Naive thymus-derived CD4-positive, alpha-beta T cell (primary cell): ENCODE results near the gene ATP6AP2. TPM values are rescaled to one million over a fixed set of nuclear protein-coding genes. Genes with fewer than 3 reads are reported as not detected.
"Not testable (repeated sequence)": the region's sequence is repeated elsewhere in the genome, so short reads cannot be mapped to it uniquely, and the experiment has no call there.

ENCODE experiments used
- ATAC-seq: fragments of 150-1000 bp; cut with Tn5 transposase; 2 replicates; pipeline ENCODE4 v1.10.0; 2021; ENCODE audit warnings: mild to moderate bottlenecking, moderate library complexity
- CTCF ChIA-PET: fragments of 350-600 bp; sonication (Branson Sonifier 250); formaldehyde crosslinking; loops from one replicate; lab custom pipeline; 2021; ENCODE audit warnings: antibody characterized with exemption; lab: Charles Lee
- POLR2A ChIA-PET: fragments of 350-600 bp; sonication (Branson Sonifier 250); formaldehyde crosslinking; loops from one replicate; lab custom pipeline; 2021; ENCODE audit warnings: antibody characterized with exemption, inconsistent platforms; lab: Charles Lee
- DNase-seq, 9 donors: peaks; one replicate each; pipeline versions ENCODE4 v3.0.0 to v3.0.0-alpha.2; 2020 to 2022; ENCODE audit warnings: mixed read lengths in 1 of 9
- H3K27ac ChIP-seq: one replicate; pipeline ENCODE4 v1.7.0; 2013; ENCODE audit warnings: mild to moderate bottlenecking, low read depth, low read length, moderate library complexity
- H3K27me3 ChIP-seq, 2 donors: one replicate each; pipeline ENCODE4 v1.7.0; 2013; ENCODE audit warnings: low read length in 2 of 2, mild to moderate bottlenecking in 2 of 2, moderate library complexity in 2 of 2; ENCODE audit not compliant: control insufficient read depth in 2 of 2, insufficient read depth in 2 of 2
- H3K36me3 ChIP-seq, 3 experiments: 1 replicate in 2 of 3; 2 replicates in 1 of 3; pipeline ENCODE4 v1.7.0; 2013; ENCODE audit warnings: low read length in 3 of 3, mild to moderate bottlenecking in 3 of 3, moderate library complexity in 1 of 3; ENCODE audit not compliant: insufficient read depth in 3 of 3, control insufficient read depth in 2 of 3
- H3K4me1 ChIP-seq, 2 donors: one replicate each; pipeline ENCODE4 v1.7.0; 2013; ENCODE audit warnings: low read length in 2 of 2, mild to moderate bottlenecking in 2 of 2, moderate library complexity in 1 of 2; ENCODE audit not compliant: control insufficient read depth in 2 of 2, insufficient read depth in 2 of 2
- H3K4me3 ChIP-seq: 2 replicates; pipeline ENCODE4 v1.7.0; 2013; ENCODE audit warnings: mild to moderate bottlenecking, low read length
- H3K9me3 ChIP-seq, 3 experiments: 1 replicate in 2 of 3; 2 replicates in 1 of 3; pipeline ENCODE4 v1.7.0; 2013; ENCODE audit warnings: low read length in 3 of 3; ENCODE audit not compliant: control insufficient read depth in 2 of 3
- H3K27ac Mint-ChIP-seq, 9 donors: one replicate each; pipeline ENCODE4 v1.8.0; 2020 to 2022; ENCODE audit warnings: mixed read lengths in 9 of 9, mild to moderate bottlenecking in 8 of 9, moderate library complexity in 5 of 9, inconsistent platforms in 2 of 9
- H3K27me3 Mint-ChIP-seq, 5 donors: one replicate each; pipeline ENCODE4 v1.8.0; 2021 to 2022; ENCODE audit warnings: mixed read lengths in 5 of 5, mild to moderate bottlenecking in 1 of 5
- H3K36me3 Mint-ChIP-seq, 5 donors: one replicate each; pipeline ENCODE4 v1.8.0; 2020 to 2022; ENCODE audit warnings: mixed read lengths in 5 of 5, mild to moderate bottlenecking in 3 of 5, inconsistent platforms in 1 of 5
- H3K4me1 Mint-ChIP-seq, 7 donors: one replicate each; pipeline ENCODE4 v1.8.0; 2020 to 2022; ENCODE audit warnings: mixed read lengths in 7 of 7, mild to moderate bottlenecking in 3 of 7, inconsistent platforms in 1 of 7
- H3K4me3 Mint-ChIP-seq, 10 donors: one replicate each; pipeline ENCODE4 v1.8.0; 2020 to 2022; ENCODE audit warnings: mild to moderate bottlenecking in 10 of 10, mixed read lengths in 10 of 10, moderate library complexity in 6 of 10, inconsistent platforms in 2 of 10
- H3K9me3 Mint-ChIP-seq, 11 donors: one replicate each; pipeline ENCODE4 v1.8.0; 2020 to 2022; ENCODE audit warnings: mixed read lengths in 11 of 11, mild to moderate bottlenecking in 4 of 11, inconsistent platforms in 1 of 11, moderate library complexity in 1 of 11
- intact Hi-C, 2 donors: fragments of 100-400 bp; cut with micrococcal nuclease; formaldehyde crosslinking; loops; one replicate each; pipeline ENCODE4 v1.15.1; 2023
- polyA plus RNA-seq, 2 donors: library from polyadenylated mRNA; unstranded; fragments of 300-500 nt; fragmentation: Illumina TruSeq; gene quantifications; one replicate each; pipeline ENCODE4 v1.2.3, GENCODE V29; 2021
- total RNA-seq, 6 experiments: library from RNA in 5 of 6; stranded (reverse) in 5 of 6; gene quantifications; 1 replicate in 5 of 6; 2 replicates in 1 of 6; pipeline ENCODE4 v1.2.3 and lab custom pipeline; 2021 to 2026

ATP6AP2 gene
- total and polyA plus RNA-seq, 7 experiments from 2014 or later = 72.0 to 195 (median 87.6) TPM

DNA sequence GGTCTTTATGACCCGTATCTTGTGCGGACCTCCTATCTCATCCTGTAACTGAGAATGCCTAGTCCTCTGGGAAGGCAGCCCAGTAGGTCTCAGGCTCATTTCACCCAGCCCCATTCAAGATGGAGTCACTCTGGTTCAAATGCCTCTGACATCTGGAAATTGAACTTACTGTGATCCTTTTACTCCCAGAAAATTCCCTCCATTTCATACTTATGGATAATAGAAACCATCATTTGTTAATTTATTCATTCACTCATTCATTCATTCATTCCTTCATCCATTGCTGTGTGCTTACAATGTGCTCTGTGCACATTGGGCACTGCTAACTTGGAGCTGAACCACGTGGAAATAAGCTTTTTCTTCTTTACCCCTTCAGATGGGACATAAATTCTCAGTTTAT is 9.2 kb upstream of the ATP6AP2 start:
- Histone ChIP-seq H3K27ac (no peak overlapping the region), H3K4me3 (no peak overlapping the region), H3K4me1 (no peaks in the 10 kb centered on the region), H3K9me3 (no peaks in the 10 kb centered on the region), H3K27me3 (no peaks in the 10 kb centered on the region), H3K36me3 (no peaks in the 10 kb centered on the region)
- Mint-ChIP-seq H3K27ac (peak overlapping the region in 4 of 9 donors; percentile 87 to 94 (median 92)), H3K4me1 (peaks cover 9 to 19% (median 11%) of the 10 kb centered on the region in 7 donors), H3K9me3 (no peaks in the 10 kb centered on the region), H3K27me3 (peaks cover 0 to 4% (median 0%) of the 10 kb centered on the region in 5 donors), H3K36me3 (no peaks in the 10 kb centered on the region), H3K4me3 (peak overlapping the region in 8 of 10 donors; percentile 83 to 90 (median 88))
- ATAC-seq (no peak), DNase-seq (no peak)
- POLR2A ChIA-PET = interaction anchor here (0.5 to 2.8 kb wide), 2 partner anchors 9 to 401 kb away, joined by 3 to 10 read pairs; partner anchors contain the start of gene ATP6AP2
- CTCF ChIA-PET = interaction anchor here (0.6 kb wide), 1 partner anchor 25 kb away, joined by 3 read pairs; no protein-coding TSS in a partner anchor
- intact Hi-C loops = loop anchor here in 1 of 2 donors (1.0 kb wide), 1 partner anchor 9 kb away; the partner anchor contains the start of gene ATP6AP2

DNA sequence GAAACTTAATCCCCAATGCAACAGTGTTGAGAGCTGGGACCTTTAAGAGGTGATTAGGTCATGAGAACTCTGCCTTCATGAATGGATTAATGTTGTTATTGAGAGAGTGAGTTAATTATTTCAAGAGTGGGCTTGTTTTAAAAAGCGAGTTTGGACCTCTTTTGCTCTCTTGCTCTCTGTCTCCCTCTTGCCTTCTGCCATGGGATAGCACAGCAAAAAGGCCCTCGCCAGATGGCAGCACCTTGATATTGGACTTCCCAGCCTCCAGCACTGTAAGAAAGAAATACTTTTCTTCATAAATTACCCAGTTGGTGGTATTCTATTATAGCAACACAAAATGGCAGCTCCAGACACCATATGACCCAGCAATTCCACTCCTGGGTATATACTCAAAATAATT is 7.0 kb upstream of the ATP6AP2 start:
- ATAC-seq = peak; percentile 66
- no peak overlapping the region for H3K27ac ChIP-seq

DNA sequence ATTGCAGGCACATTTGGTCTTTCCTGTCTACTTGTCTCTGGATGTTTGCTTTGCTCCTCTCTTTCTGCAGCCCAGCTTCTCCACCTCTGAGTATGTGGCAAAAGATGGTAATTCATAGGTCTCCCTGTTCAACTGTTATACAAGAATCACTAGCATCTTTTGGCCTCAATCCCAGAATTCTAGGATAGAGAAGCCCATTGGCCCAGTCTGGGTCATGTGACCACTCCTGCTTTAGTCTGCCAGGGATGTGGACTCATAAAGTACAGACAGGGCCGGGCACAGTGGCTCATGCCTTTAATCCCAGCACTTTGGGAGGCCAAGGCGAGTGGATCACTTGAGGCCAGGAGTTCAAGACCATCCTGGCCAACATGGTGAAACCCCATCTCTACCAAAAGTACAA is 5.4 kb upstream of the ATP6AP2 start:
- H3K27ac Mint-ChIP-seq, H3K36me3 ChIP-seq, H3K27me3 Mint-ChIP-seq, H3K9me3 ChIP-seq, H3K4me1 ChIP-seq, DNase-seq, H3K36me3 Mint-ChIP-seq, H3K4me3 Mint-ChIP-seq, CTCF ChIA-PET, H3K4me3 ChIP-seq, H3K9me3 Mint-ChIP-seq, H3K27ac ChIP-seq, POLR2A ChIA-PET, H3K27me3 ChIP-seq, ATAC-seq: not testable (repeated sequence)
- peaks cover 6 to 15% (median 11%) of the 10 kb centered on the region in 7 donors for H3K4me1 Mint-ChIP-seq
- intact Hi-C loops = loop anchor here in 1 of 2 donors (2.0 kb wide), 1 partner anchor 13 kb away; no protein-coding TSS in a partner anchor

More for the DNA sequence above, 7.0 kb upstream of the ATP6AP2 start:
- Mint-ChIP-seq H3K4me3 (no peak overlapping the region), H3K4me1 (peaks cover 9 to 19% (median 11%) of the 10 kb centered on the region in 7 donors), H3K27ac (no peak overlapping the region), H3K27me3 (no peaks in the 10 kb centered on the region), H3K36me3 (no peaks in the 10 kb centered on the region), H3K9me3 (no peaks in the 10 kb centered on the region)
- Histone ChIP-seq H3K9me3 (no peaks in the 10 kb centered on the region), H3K4me3 (no peak overlapping the region), H3K4me1 (no peaks in the 10 kb centered on the region), H3K27me3 (no peaks in the 10 kb centered on the region), H3K36me3 (no peaks in the 10 kb centered on the region)
- intact Hi-C loops = loop anchor here in 1 of 2 donors (2.0 kb wide), 1 partner anchor 15 kb away; no protein-coding TSS in a partner anchor
- peak in 1 of 9 donors; percentile 8 for DNase-seq
- POLR2A ChIA-PET = no interaction called here
- CTCF ChIA-PET = interaction anchor here (0.7 to 1.7 kb wide), 2 partner anchors 21 to 30 kb away, joined by 3 to 5 read pairs; no protein-coding TSS in a partner anchor

DNA sequence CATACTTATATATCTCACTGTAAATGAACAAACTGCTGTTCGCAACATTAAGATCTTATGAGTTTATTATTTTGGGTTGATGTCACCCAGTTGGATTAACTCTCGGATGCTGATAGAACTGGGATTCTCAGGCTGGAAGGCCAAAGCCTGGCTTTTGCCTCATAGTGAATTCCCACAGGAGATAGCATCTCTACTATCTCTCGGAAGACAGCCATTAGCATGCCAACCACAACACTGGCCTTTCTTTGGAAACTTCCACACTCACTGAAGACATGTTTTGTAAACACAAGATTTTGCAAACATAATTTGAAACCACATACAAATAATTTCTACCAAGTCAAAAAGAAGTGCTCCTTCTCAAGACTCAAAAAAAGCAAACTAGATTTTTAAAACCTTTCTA is 4.5 kb upstream of the ATP6AP2 start:
- Mint-ChIP-seq H3K27ac (no peak overlapping the region), H3K4me3 (no peak overlapping the region), H3K27me3 (no peaks in the 10 kb centered on the region), H3K4me1 (peaks cover 0 to 10% (median 6%) of the 10 kb centered on the region in 7 donors), H3K9me3 (no peaks in the 10 kb centered on the region), H3K36me3 (no peaks in the 10 kb centered on the region)
- no peaks in the 10 kb centered on the region for H3K27me3 ChIP-seq
- ChIA-PET CTCF (no interaction called here), POLR2A (no interaction called here)
- intact Hi-C loops = no loop called here
- no peaks in the 10 kb centered on the region for H3K36me3 ChIP-seq
- H3K27ac ChIP-seq = no peak overlapping the region
- peaks cover 0 to 3% of the 10 kb centered on the region in 2 donors for H3K4me1 ChIP-seq
- DNase-seq = no peak
- H3K9me3 ChIP-seq = no peaks in the 10 kb centered on the region
- no peak overlapping the region for H3K4me3 ChIP-seq
- no peak for ATAC-seq

DNA sequence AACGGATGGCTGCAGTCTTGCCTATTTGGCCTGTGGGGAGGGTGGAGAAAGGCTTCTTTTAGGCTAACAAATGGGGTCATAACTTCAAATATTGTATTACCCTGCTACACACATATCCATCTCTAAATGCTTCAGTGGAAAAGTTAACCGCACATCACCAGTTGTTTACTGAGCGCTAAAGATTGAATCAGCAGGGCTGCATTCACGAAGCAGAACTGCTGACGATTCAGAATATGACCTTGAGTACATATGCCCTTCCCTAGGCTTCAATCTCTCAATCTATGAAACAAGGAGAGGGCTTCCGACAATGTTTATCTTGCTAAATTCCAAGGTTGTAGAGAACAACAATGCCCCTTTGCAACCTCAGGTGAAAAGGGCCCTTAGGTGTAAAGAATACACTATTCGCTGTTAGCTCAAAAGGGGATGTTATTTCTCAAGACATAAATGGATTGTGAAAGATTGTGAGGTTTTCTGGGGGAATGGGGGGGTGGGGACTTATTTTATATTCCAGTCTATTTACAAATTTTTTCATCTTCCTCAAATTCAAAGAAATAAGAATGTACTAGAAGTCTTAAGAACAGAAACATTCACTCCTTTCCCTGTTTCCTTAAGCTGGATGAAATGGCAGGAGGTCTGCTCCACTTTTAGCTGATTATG is 2.6 kb upstream of the ATP6AP2 start:
- no peak overlapping the region for H3K4me3 ChIP-seq
- ChIA-PET CTCF (no interaction called here), POLR2A (no interaction called here)
- Mint-ChIP-seq H3K4me3 (no peak overlapping the region), H3K27me3 (no peaks in the 10 kb centered on the region), H3K4me1 (peaks cover 8 to 23% (median 19%) of the 10 kb centered on the region in 7 donors), H3K36me3 (no peaks in the 10 kb centered on the region), H3K9me3 (no peaks in the 10 kb centered on the region), H3K27ac (no peak overlapping the region)
- no peaks in the 10 kb centered on the region for H3K9me3 ChIP-seq
- DNase-seq = no peak
- H3K27ac ChIP-seq = no peak overlapping the region
- H3K4me1 ChIP-seq = peaks cover 13 to 16% of the 10 kb centered on the region in 2 donors
- H3K27me3 ChIP-seq = no peaks in the 10 kb centered on the region
- no peak for ATAC-seq
- no peaks in the 10 kb centered on the region for H3K36me3 ChIP-seq
- intact Hi-C loops = no loop called here

DNA sequence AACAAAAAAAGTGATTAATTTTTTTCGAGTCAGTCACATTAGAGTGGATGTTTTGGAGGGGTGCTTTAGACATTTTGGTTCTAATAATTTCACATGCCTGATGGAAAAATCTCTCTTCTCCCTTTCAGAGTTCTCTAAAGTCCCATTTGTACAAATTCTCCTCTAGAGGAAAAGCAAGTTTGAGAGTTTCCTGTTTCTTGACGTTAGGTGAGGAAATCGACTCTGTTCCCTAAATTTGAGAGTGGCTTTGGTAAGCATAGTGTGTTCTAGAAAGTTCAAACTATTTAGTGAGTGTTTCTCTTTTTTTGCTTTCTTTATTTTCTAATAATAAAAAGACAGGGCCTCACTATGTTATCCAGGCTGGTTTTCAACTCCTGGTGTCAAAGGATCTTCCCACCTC is 1.6 kb upstream of the ATP6AP2 start:
- intact Hi-C loops = no loop called here
- Mint-ChIP-seq H3K4me3 (no peak overlapping the region), H3K36me3 (peaks cover 0 to 4% (median 0%) of the 10 kb centered on the region in 5 donors), H3K27me3 (no peaks in the 10 kb centered on the region), H3K27ac (peak overlapping the region in 1 of 9 donors; percentile 36), H3K4me1 (peaks cover 15 to 30% (median 27%) of the 10 kb centered on the region in 7 donors), H3K9me3 (peaks cover 0 to 3% (median 0%) of the 10 kb centered on the region in 11 donors)
- H3K36me3 ChIP-seq = no peaks in the 10 kb centered on the region
- no peak for ATAC-seq
- H3K9me3 ChIP-seq = no peaks in the 10 kb centered on the region
- DNase-seq = no peak
- H3K4me3 ChIP-seq = no peak overlapping the region
- ChIA-PET CTCF (no interaction called here), POLR2A (interaction anchor here (2.6 kb wide), 1 partner anchor 156 kb away, joined by 10 read pairs; the partner anchor contains the start of gene MED14)
- H3K27ac ChIP-seq = no peak overlapping the region
- H3K4me1 ChIP-seq = peaks cover 13 to 16% of the 10 kb centered on the region in 2 donors
- no peaks in the 10 kb centered on the region for H3K27me3 ChIP-seq
